Measurements from ENCODE around the gene ANKRD11.
"Not testable (repeated sequence)": the region's sequence is repeated elsewhere in the genome, so short reads cannot be mapped to it uniquely, and the experiment has no call there.

The ANKRD11 gene

GRCh38 chr16:89344846-89345611 lies 145.3 kb downstream of the ANKRD11 start:
- DNase-seq (ENCODE audit: low spot score): no peak

GRCh38 chr16:89344458-89344834 lies 145.9 kb downstream of the ANKRD11 start:
- no peak for DNase-seq (ENCODE audit: low spot score)

GRCh38 chr16:89343501-89344457 lies 146.6 kb downstream of the ANKRD11 start:
- DNase-seq (ENCODE audit: low spot score): peak; percentile 68

- DNase-seq (ENCODE audit: low spot score): no peak
Measured at GRCh38 chr16:89341697-89342694, 148.4 kb downstream of the ANKRD11 start.

GRCh38 chr16:89341279-89341678 lies 149.1 kb downstream of the ANKRD11 start:
- DNase-seq (ENCODE audit: low spot score): no peak

- DNase-seq (ENCODE audit: low spot score): no peak
Measured at GRCh38 chr16:89338863-89339262, 151.5 kb downstream of the ANKRD11 start.

- DNase-seq (ENCODE audit: low spot score): no peak
Measured at GRCh38 chr16:89337965-89338364, 152.4 kb downstream of the ANKRD11 start.

- no peak for DNase-seq (ENCODE audit: low spot score)
Measured at GRCh38 chr16:89335803-89336485, 154.4 kb downstream of the ANKRD11 start.

GRCh38 chr16:89334988-89335802 lies 155.2 kb downstream of the ANKRD11 start:
- DNase-seq (ENCODE audit: low spot score): no peak

GRCh38 chr16:89334461-89334860 lies 155.9 kb downstream of the ANKRD11 start:
- no peak for DNase-seq (ENCODE audit: low spot score)

- DNase-seq (ENCODE audit: low spot score): no peak
Measured at GRCh38 chr16:89334050-89334449, 156.3 kb downstream of the ANKRD11 start.

- DNase-seq (ENCODE audit: low spot score): not testable (repeated sequence)
Measured at GRCh38 chr16:89333401-89334001, 156.9 kb downstream of the ANKRD11 start.

GRCh38 chr16:89332902-89333245 lies 157.5 kb downstream of the ANKRD11 start:
- no peak for DNase-seq (ENCODE audit: low spot score)

GRCh38 chr16:89332243-89332901 lies 158.0 kb downstream of the ANKRD11 start:
- DNase-seq (ENCODE audit: low spot score): no peak

GRCh38 chr16:89331371-89332109 lies 158.8 kb downstream of the ANKRD11 start:
- no peak for DNase-seq (ENCODE audit: low spot score)

- DNase-seq (ENCODE audit: low spot score): peak; percentile 70
Measured at GRCh38 chr16:89330177-89330856, 160.0 kb downstream of the ANKRD11 start.

- not testable (repeated sequence) for DNase-seq (ENCODE audit: low spot score)
Measured at GRCh38 chr16:89329830-89330176, 160.6 kb downstream of the ANKRD11 start.

All from LoVo (cell line).